ENCODE data around the gene XYLB. TPM values are rescaled to one million over a fixed set of nuclear protein-coding genes. Genes with fewer than 3 reads are reported as not detected.
A peak's percentile ranks its signal among the peaks of the same experiment; 100 is the strongest.

Gene XYLB
- total RNA-seq, 6 experiments from 2014 or later: 26.2 to 48.3 (median 36.6) TPM

- Histone ChIP-seq H3K36me3 (no peaks in the 10 kb centered on the region), H3K27me3 (no peaks in the 10 kb centered on the region), H3K4me3 (no peak overlapping the region), H3K27ac (no peak overlapping the region), H3K4me1 (peaks cover 0 to 21% (median 0%) of the 10 kb centered on the region in 4 donors), H3K9me3 (no peaks in the 10 kb centered on the region)
- intact Hi-C loops (cut with DNase I): no loop called here
- TF ChIP-seq, protein P1, sequence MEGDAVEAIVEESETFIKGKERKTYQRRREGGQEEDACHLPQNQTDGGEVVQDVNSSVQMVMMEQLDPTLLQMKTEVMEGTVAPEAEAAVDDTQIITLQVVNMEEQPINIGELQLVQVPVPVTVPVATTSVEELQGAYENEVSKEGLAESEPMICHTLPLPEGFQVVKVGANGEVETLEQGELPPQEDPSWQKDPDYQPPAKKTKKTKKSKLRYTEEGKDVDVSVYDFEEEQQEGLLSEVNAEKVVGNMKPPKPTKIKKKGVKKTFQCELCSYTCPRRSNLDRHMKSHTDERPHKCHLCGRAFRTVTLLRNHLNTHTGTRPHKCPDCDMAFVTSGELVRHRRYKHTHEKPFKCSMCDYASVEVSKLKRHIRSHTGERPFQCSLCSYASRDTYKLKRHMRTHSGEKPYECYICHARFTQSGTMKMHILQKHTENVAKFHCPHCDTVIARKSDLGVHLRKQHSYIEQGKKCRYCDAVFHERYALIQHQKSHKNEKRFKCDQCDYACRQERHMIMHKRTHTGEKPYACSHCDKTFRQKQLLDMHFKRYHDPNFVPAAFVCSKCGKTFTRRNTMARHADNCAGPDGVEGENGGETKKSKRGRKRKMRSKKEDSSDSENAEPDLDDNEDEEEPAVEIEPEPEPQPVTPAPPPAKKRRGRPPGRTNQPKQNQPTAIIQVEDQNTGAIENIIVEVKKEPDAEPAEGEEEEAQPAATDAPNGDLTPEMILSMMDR (IDR thresholded peaks at IDR 0.05): no peak
- no peak for TF ChIP-seq POLR2A (IDR thresholded peaks at IDR 0.05)
- ATAC-seq (no peak), DNase-seq (no peak)
- 63% methylated on average over 2 of the region's 2 CpGs for WGBS (ENCODE audit: insufficient coverage, low coverage, low lambda C conversion rate, missing lambda C conversion rate)
Observed at GRCh38 chr3:38446085-38446686, 99.6 kb downstream of the XYLB start.

DNA sequence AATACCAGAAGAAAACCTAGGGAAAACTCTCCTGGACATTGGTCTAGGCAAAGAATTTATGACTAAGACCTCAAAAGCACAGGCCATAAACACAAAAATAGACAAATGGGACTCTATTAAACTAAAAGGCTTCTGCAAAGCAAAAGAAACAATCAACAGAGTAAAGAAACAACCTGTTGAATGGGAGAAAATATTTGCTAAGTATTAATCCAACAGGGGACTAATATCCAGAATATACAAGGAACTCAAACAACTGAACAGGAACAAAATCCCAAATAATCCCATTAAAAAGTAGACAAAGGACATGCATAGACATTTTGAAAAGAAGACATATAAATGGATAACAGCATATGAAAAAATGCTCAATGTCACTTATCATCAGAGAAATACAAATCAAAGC lies 100.2 kb downstream of the XYLB start:
- TF ChIP-seq, protein P1 (IDR thresholded peaks at IDR 0.05): no peak
- no peak for TF ChIP-seq POLR2A (IDR thresholded peaks at IDR 0.05)
- Histone ChIP-seq H3K27me3 (no peaks in the 10 kb centered on the region), H3K4me1 (peaks cover 0 to 15% (median 0%) of the 10 kb centered on the region in 4 donors), H3K9me3 (no peaks in the 10 kb centered on the region), H3K36me3 (no peaks in the 10 kb centered on the region), H3K27ac (no peak overlapping the region), H3K4me3 (no peak overlapping the region)
- no peak for DNase-seq
- ATAC-seq: no peak
- intact Hi-C loops (cut with DNase I): no loop called here

GRCh38 chr3:38450853-38451252 lies 104.3 kb downstream of the XYLB start:
- Histone ChIP-seq H3K4me3 (no peak overlapping the region), H3K36me3 (no peaks in the 10 kb centered on the region), H3K27me3 (no peaks in the 10 kb centered on the region), H3K4me1 (peaks cover 0 to 7% (median 2%) of the 10 kb centered on the region in 4 donors), H3K9me3 (no peaks in the 10 kb centered on the region), H3K27ac (no peak overlapping the region)
- ATAC-seq (no peak), DNase-seq (no peak)
- WGBS (ENCODE audit: insufficient coverage, low coverage, low lambda C conversion rate, missing lambda C conversion rate): 100% methylated on average over 1 of the region's 3 CpGs
- intact Hi-C loops (cut with DNase I): no loop called here
- TF ChIP-seq POLR2A (IDR thresholded peaks at IDR 0.05): no peak
- TF ChIP-seq, protein P1 (IDR thresholded peaks at IDR 0.05): no peak

GRCh38 chr3:38453075-38453912 lies 106.7 kb downstream of the XYLB start, which contains the start of gene ACVR2B:
Gene ACVR2B, plus strand, starts transcription at chr3:38453890. Its CDS starts 433 bp downstream, at chr3:38454323.
- Histone ChIP-seq H3K27me3 (no peaks in the 10 kb centered on the region), H3K4me1 (peaks cover 0 to 17% (median 4%) of the 10 kb centered on the region in 4 donors), H3K27ac (peak within 1 kb of the TSS; percentile 58 to 90 (median 77)), H3K36me3 (no peaks in the 10 kb centered on the region), H3K9me3 (no peaks in the 10 kb centered on the region), H3K4me3 (peak within 1 kb of the TSS; percentile 68 to 78 (median 70))
- ATAC-seq (peak; percentile 72 to 86 (median 78)), DNase-seq (peak; percentile 90 to 92 (median 92))
- WGBS (ENCODE audit: insufficient coverage, low coverage, low lambda C conversion rate, missing lambda C conversion rate): 30% methylated on average over 11 of the region's 48 CpGs
- intact Hi-C loops (cut with DNase I): no loop called here
- TF ChIP-seq, protein P1 (IDR thresholded peaks at IDR 0.05): no peak
- TF ChIP-seq POLR2A (IDR thresholded peaks at IDR 0.05): no peak

All from right lobe of liver (tissue), 6 donors.